ENCODE measurements around the gene ADCY2.
A peak's percentile ranks its signal among the peaks of the same experiment; 100 is the strongest.

The ADCY2 gene

GRCh38 chr5:7857926-7858632 is 462.1 kb downstream of the ADCY2 start:
- no peak overlapping the region for H3K4me3 ChIP-seq (ENCODE audit: extremely low read depth, insufficient read depth, low read length, poor library complexity, severe bottlenecking)
- H3K4me1 ChIP-seq (ENCODE audit: control insufficient read depth, insufficient read depth, low read length, poor library complexity, severe bottlenecking): peaks cover 6% of the 10 kb centered on the region
- H3K36me3 ChIP-seq (ENCODE audit: control insufficient read depth, insufficient read depth, low read length): peaks cover 30% of the 10 kb centered on the region
- H3K27ac ChIP-seq (ENCODE audit: low read depth, low read length, severe bottlenecking): no peak overlapping the region
- 78 to 90% methylated on average over 8 of the region's 9 CpGs for WGBS, 2 experiments (ENCODE audit: insufficient coverage in 2 of 2)
- H3K9me3 ChIP-seq (ENCODE audit: control insufficient read depth, low read length): no peaks in the 10 kb centered on the region

- no peak overlapping the region for H3K27ac ChIP-seq (ENCODE audit: low read depth, low read length, severe bottlenecking)
- H3K9me3 ChIP-seq (ENCODE audit: control insufficient read depth, low read length): no peaks in the 10 kb centered on the region
- H3K4me1 ChIP-seq (ENCODE audit: control insufficient read depth, insufficient read depth, low read length, poor library complexity, severe bottlenecking): peaks cover 3% of the 10 kb centered on the region
- peaks cover 40% of the 10 kb centered on the region for H3K36me3 ChIP-seq (ENCODE audit: control insufficient read depth, insufficient read depth, low read length)
- WGBS, 2 experiments (ENCODE audit: insufficient coverage in 2 of 2): 88 to 100% methylated on average over 1 of the region's 2 CpGs
- no peak overlapping the region for H3K4me3 ChIP-seq (ENCODE audit: extremely low read depth, insufficient read depth, low read length, poor library complexity, severe bottlenecking)
Observed at GRCh38 chr5:7866196-7866595, 470.3 kb downstream of the ADCY2 start.

GRCh38 chr5:7867260-7867659 is 471.3 kb downstream of the ADCY2 start:
- Histone ChIP-seq H3K36me3 (ENCODE audit: control insufficient read depth, insufficient read depth, low read length) (peaks cover 38% of the 10 kb centered on the region), H3K4me1 (ENCODE audit: control insufficient read depth, insufficient read depth, low read length, poor library complexity, severe bottlenecking) (peaks cover 3% of the 10 kb centered on the region), H3K4me3 (ENCODE audit: extremely low read depth, insufficient read depth, low read length, poor library complexity, severe bottlenecking) (no peak overlapping the region), H3K27ac (ENCODE audit: low read depth, low read length, severe bottlenecking) (no peak overlapping the region), H3K9me3 (ENCODE audit: control insufficient read depth, low read length) (no peaks in the 10 kb centered on the region)
- WGBS, 2 experiments (ENCODE audit: insufficient coverage in 2 of 2): 88 to 91% methylated on average over 2 of the region's 3 CpGs

GRCh38 chr5:7868427-7868772 is 472.5 kb downstream of the ADCY2 start:
- 1% methylated on average over 8 of the region's 8 CpGs for WGBS, 2 experiments (ENCODE audit: insufficient coverage in 2 of 2)
- peak overlapping the region; percentile 78 for H3K4me3 ChIP-seq (ENCODE audit: extremely low read depth, insufficient read depth, low read length, poor library complexity, severe bottlenecking)
- no peak overlapping the region for H3K27ac ChIP-seq (ENCODE audit: low read depth, low read length, severe bottlenecking)

GRCh38 chr5:7868773-7869473 is 473.0 kb downstream of the ADCY2 start, which contains the start of the genes FASTKD3 and MTRR:
Gene FASTKD3, minus strand, starts transcription at chr5:7869031. Its CDS starts 948 bp downstream, at chr5:7868083.
Gene MTRR, plus strand, starts transcription at chr5:7869148. Its CDS starts 1,647 bp downstream, at chr5:7870795.
- no peak within 1 kb of the TSS for H3K27ac ChIP-seq (ENCODE audit: low read depth, low read length, severe bottlenecking)
- peaks cover 3% of the 10 kb centered on the region for H3K4me1 ChIP-seq (ENCODE audit: control insufficient read depth, insufficient read depth, low read length, poor library complexity, severe bottlenecking)

More at GRCh38 chr5:7868427-7868772, 472.5 kb downstream of the ADCY2 start:
- H3K36me3 ChIP-seq (ENCODE audit: control insufficient read depth, insufficient read depth, low read length): peaks cover 32% of the 10 kb centered on the region
- no peaks in the 10 kb centered on the region for H3K9me3 ChIP-seq (ENCODE audit: control insufficient read depth, low read length)
- peaks cover 3% of the 10 kb centered on the region for H3K4me1 ChIP-seq (ENCODE audit: control insufficient read depth, insufficient read depth, low read length, poor library complexity, severe bottlenecking)

GRCh38 chr5:7869474-7870136 is 473.7 kb downstream of the ADCY2 start:
- Histone ChIP-seq H3K4me1 (ENCODE audit: control insufficient read depth, insufficient read depth, low read length, poor library complexity, severe bottlenecking) (peaks cover 3% of the 10 kb centered on the region), H3K36me3 (ENCODE audit: control insufficient read depth, insufficient read depth, low read length) (peaks cover 37% of the 10 kb centered on the region), H3K4me3 (ENCODE audit: extremely low read depth, insufficient read depth, low read length, poor library complexity, severe bottlenecking) (peak overlapping the region; percentile 78), H3K27ac (ENCODE audit: low read depth, low read length, severe bottlenecking) (no peak overlapping the region), H3K9me3 (ENCODE audit: control insufficient read depth, low read length) (no peaks in the 10 kb centered on the region)
- 2 to 4% methylated on average over 20 to 30 of the region's 41 CpGs for WGBS, 2 experiments (ENCODE audit: insufficient coverage in 2 of 2)

More at GRCh38 chr5:7868773-7869473, 473.0 kb downstream of the ADCY2 start, which contains the start of the genes FASTKD3 and MTRR:
- WGBS, 2 experiments (ENCODE audit: insufficient coverage in 2 of 2): 0% methylated on average over 74 to 76 of the region's 83 CpGs
- Histone ChIP-seq H3K4me3 (ENCODE audit: extremely low read depth, insufficient read depth, low read length, poor library complexity, severe bottlenecking) (peak within 1 kb of the TSS; percentile 78), H3K36me3 (ENCODE audit: control insufficient read depth, insufficient read depth, low read length) (peaks cover 32% of the 10 kb centered on the region), H3K9me3 (ENCODE audit: control insufficient read depth, low read length) (no peaks in the 10 kb centered on the region)

- WGBS, 2 experiments (ENCODE audit: insufficient coverage in 2 of 2): 85 to 91% methylated on average over 2 of the region's 2 CpGs
- Histone ChIP-seq H3K9me3 (ENCODE audit: control insufficient read depth, low read length) (no peaks in the 10 kb centered on the region), H3K27ac (ENCODE audit: low read depth, low read length, severe bottlenecking) (no peak overlapping the region), H3K36me3 (ENCODE audit: control insufficient read depth, insufficient read depth, low read length) (peaks cover 47% of the 10 kb centered on the region), H3K4me3 (ENCODE audit: extremely low read depth, insufficient read depth, low read length, poor library complexity, severe bottlenecking) (no peak overlapping the region), H3K4me1 (ENCODE audit: control insufficient read depth, insufficient read depth, low read length, poor library complexity, severe bottlenecking) (peaks cover 3% of the 10 kb centered on the region)
Observed at GRCh38 chr5:7871653-7872052, 475.7 kb downstream of the ADCY2 start.

GRCh38 chr5:7872517-7873130 is 476.7 kb downstream of the ADCY2 start:
- WGBS, 2 experiments (ENCODE audit: insufficient coverage in 2 of 2): 86 to 96% methylated on average over 1 to 4 of the region's 4 CpGs
- H3K27ac ChIP-seq (ENCODE audit: low read depth, low read length, severe bottlenecking): no peak overlapping the region
- no peak overlapping the region for H3K4me3 ChIP-seq (ENCODE audit: extremely low read depth, insufficient read depth, low read length, poor library complexity, severe bottlenecking)
- no peaks in the 10 kb centered on the region for H3K9me3 ChIP-seq (ENCODE audit: control insufficient read depth, low read length)
- H3K4me1 ChIP-seq (ENCODE audit: control insufficient read depth, insufficient read depth, low read length, poor library complexity, severe bottlenecking): peaks cover 3% of the 10 kb centered on the region
- peaks cover 47% of the 10 kb centered on the region for H3K36me3 ChIP-seq (ENCODE audit: control insufficient read depth, insufficient read depth, low read length)

- 96 to 99% methylated on average over 3 to 7 of the region's 9 CpGs for WGBS, 2 experiments (ENCODE audit: insufficient coverage in 2 of 2)
- Histone ChIP-seq H3K27ac (ENCODE audit: low read depth, low read length, severe bottlenecking) (no peak overlapping the region), H3K36me3 (ENCODE audit: control insufficient read depth, insufficient read depth, low read length) (peaks cover 53% of the 10 kb centered on the region), H3K9me3 (ENCODE audit: control insufficient read depth, low read length) (no peaks in the 10 kb centered on the region), H3K4me1 (ENCODE audit: control insufficient read depth, insufficient read depth, low read length, poor library complexity, severe bottlenecking) (peaks cover 3% of the 10 kb centered on the region), H3K4me3 (ENCODE audit: extremely low read depth, insufficient read depth, low read length, poor library complexity, severe bottlenecking) (no peak overlapping the region)
Observed at GRCh38 chr5:7873216-7873615, 477.3 kb downstream of the ADCY2 start.

- H3K27ac ChIP-seq (ENCODE audit: low read depth, low read length, severe bottlenecking): no peak overlapping the region
- no peaks in the 10 kb centered on the region for H3K9me3 ChIP-seq (ENCODE audit: control insufficient read depth, low read length)
- peaks cover 3% of the 10 kb centered on the region for H3K4me1 ChIP-seq (ENCODE audit: control insufficient read depth, insufficient read depth, low read length, poor library complexity, severe bottlenecking)
- H3K4me3 ChIP-seq (ENCODE audit: extremely low read depth, insufficient read depth, low read length, poor library complexity, severe bottlenecking): no peak overlapping the region
- no CpG with 5 or more reads among the region's 2 CpGs for WGBS, 2 experiments (ENCODE audit: insufficient coverage in 2 of 2)
- peaks cover 66% of the 10 kb centered on the region for H3K36me3 ChIP-seq (ENCODE audit: control insufficient read depth, insufficient read depth, low read length)
Observed at GRCh38 chr5:7874639-7875038, 478.7 kb downstream of the ADCY2 start.

All from mesodermal cell (in vitro differentiated cells).